Body of pancreas (tissue), 4 donors: Measurements from ENCODE around the gene SNRNP40. TPM values are rescaled to one million over a fixed set of nuclear protein-coding genes. Genes with fewer than 3 reads are reported as not detected.
"Not testable (repeated sequence)": the region's sequence is repeated elsewhere in the genome, so short reads cannot be mapped to it uniquely, and the experiment has no call there.

ENCODE experiments used
- ATAC-seq: fragments of 150-250 bp; one replicate; pipeline ENCODE4 v1.9.1; 2016
- DNase-seq, 4 donors: peaks; one replicate each; pipeline ENCODE4 v3.0.0-alpha.2; 2019
- H3K27ac ChIP-seq, 4 donors: fragments of 200-600 bp; sonication (generic); 1 replicate in 3 of 4; 2 replicates in 1 of 4; pipeline versions ENCODE4 v1.5.1 to v1.6.1; 2016 to 2019; ENCODE audit warnings: mild to moderate bottlenecking in 1 of 4, mixed read lengths in 1 of 4, moderate library complexity in 1 of 4
- H3K27me3 ChIP-seq, 2 donors: fragments of 200-600 bp; sonication (generic); one replicate each; pipeline ENCODE4 v1.6.0; 2016; ENCODE audit warnings: mild to moderate bottlenecking in 1 of 2
- H3K36me3 ChIP-seq, 2 donors: fragments of 200-600 bp; sonication (generic); replicated peaks in 1 of 2; 2 replicates each; pipeline ENCODE4 v1.5.1; 2016; ENCODE audit warnings: low read depth in 2 of 2; ENCODE audit not compliant: insufficient read depth in 1 of 2
- H3K4me1 ChIP-seq: fragments of 200-600 bp; sonication (generic); one replicate; pipeline ENCODE4 v1.6.0; 2016
- H3K4me3 ChIP-seq, 2 donors: fragments of 200-600 bp; sonication (generic); 1 replicate in 1 of 2; 2 replicates in 1 of 2; pipeline ENCODE4 v1.5.1; 2016 to 2019
- H3K9me3 ChIP-seq, 3 donors: fragments of 200-600 bp; sonication (generic); 1 replicate in 2 of 3; 2 replicates in 1 of 3; pipeline ENCODE4 v1.5.1; 2016
- POLR2A ChIP-seq, 3 donors: fragments of 450-650 bp; IDR thresholded peaks; one replicate each; pipeline ENCODE4 v1.6.1; 2016; ENCODE audit warnings: antibody characterized with exemption in 3 of 3, mild to moderate bottlenecking in 2 of 3
- WGBS, 2 donors: methylation state at CpG; one replicate each; pipeline ENCODE4 v1.1.5; 2017; 5-methylcytosine and 5-hydroxymethylcytosine counted together
- intact Hi-C: fragments of 100-400 bp; cut with DNase I; formaldehyde crosslinking; loops from one replicate; pipeline ENCODE4 v1.15.1; 2023
- total RNA-seq, 2 donors: library from RNA; depleted of rRNA; stranded (reverse); fragments of >200 nt; gene quantifications; one replicate each; pipeline ENCODE4 v1.1.0, GENCODE V29; 2016
- TF ChIP-seq, protein P1 (sequence below), 7 experiments: fragments of 450-650 bp in 4 of 7; fragments of 200-600 bp in 3 of 7; sonication (generic) in 3 of 7; IDR thresholded peaks; one replicate each; pipeline ENCODE4 v1.5.1; 2016 to 2019; ENCODE audit warnings: antibody characterized with exemption in 7 of 7

Gene SNRNP40
- total RNA-seq, 2 donors from 2014 or later: 12.7 to 28.7 TPM

DNA sequence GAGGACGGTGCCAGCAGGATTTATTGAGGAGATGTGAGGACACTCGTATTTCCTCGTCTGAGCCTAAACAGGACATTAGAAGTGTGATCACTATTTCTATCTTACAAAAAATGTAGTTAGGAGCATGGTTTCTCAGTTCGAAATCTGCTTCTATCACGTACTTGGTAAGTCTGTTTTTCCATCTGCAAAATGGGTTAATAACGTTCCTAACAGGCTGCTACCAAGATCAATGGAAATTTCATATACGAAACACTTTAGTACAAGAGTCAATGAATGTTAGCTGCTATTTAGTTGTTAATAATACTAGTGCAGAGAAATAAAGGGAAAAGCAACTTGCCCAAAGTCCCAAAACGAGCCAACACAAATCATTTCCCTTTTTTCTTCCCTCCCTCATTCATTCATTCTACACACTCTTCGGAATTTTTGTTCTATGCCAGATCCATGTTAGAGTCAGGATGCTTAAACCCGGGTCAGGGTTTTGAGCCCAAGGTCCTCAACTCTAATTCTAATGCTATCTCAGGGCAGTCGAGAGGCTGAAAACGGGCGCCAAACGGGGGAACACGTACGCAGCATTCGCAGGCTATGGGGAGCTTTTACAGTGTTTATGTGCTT lies 608 bp downstream of the SNRNP40 start:
- 11 to 15% methylated on average over 17 of the region's 17 CpGs for WGBS, 2 donors
- TF ChIP-seq, protein P1, sequence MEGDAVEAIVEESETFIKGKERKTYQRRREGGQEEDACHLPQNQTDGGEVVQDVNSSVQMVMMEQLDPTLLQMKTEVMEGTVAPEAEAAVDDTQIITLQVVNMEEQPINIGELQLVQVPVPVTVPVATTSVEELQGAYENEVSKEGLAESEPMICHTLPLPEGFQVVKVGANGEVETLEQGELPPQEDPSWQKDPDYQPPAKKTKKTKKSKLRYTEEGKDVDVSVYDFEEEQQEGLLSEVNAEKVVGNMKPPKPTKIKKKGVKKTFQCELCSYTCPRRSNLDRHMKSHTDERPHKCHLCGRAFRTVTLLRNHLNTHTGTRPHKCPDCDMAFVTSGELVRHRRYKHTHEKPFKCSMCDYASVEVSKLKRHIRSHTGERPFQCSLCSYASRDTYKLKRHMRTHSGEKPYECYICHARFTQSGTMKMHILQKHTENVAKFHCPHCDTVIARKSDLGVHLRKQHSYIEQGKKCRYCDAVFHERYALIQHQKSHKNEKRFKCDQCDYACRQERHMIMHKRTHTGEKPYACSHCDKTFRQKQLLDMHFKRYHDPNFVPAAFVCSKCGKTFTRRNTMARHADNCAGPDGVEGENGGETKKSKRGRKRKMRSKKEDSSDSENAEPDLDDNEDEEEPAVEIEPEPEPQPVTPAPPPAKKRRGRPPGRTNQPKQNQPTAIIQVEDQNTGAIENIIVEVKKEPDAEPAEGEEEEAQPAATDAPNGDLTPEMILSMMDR (IDR thresholded peaks at IDR 0.05): no peak
- no peak for TF ChIP-seq POLR2A (IDR thresholded peaks at IDR 0.05)
- H3K27ac ChIP-seq: peak overlapping the region; percentile 72 to 87 (median 80)
- no peak for DNase-seq
- peak overlapping the region; percentile 89 for H3K4me3 ChIP-seq
- intact Hi-C loops: no loop called here
- ATAC-seq: no peak
- H3K4me1 ChIP-seq: peaks cover 25% of the 10 kb centered on the region
- no peaks in the 10 kb centered on the region for H3K27me3 ChIP-seq
- no peaks in the 10 kb centered on the region for H3K9me3 ChIP-seq
- peaks cover 0 to 5% of the 10 kb centered on the region in 2 donors for H3K36me3 ChIP-seq

DNA sequence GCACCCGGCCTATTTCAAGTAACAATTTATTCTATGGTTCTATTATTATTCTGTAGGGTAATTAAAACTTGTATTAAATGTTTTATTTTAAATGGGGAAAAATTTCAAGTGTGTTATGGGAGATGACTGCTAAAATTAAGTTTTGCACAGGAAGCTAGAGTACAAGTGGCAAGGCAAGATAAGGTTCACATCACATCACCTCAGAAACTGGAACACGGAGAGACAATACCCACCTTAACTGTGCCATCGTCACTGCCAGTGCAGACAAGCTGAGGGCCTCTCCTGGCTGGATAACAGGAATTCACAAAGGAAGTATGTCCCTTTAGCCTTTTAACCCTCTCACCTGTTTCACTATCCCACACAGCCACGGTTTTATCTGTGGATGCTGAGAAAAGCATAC lies 7.6 kb downstream of the SNRNP40 start:
- Histone ChIP-seq H3K36me3 (peaks cover 0 to 25% of the 10 kb centered on the region in 2 donors), H3K27me3 (no peaks in the 10 kb centered on the region), H3K27ac (no peak overlapping the region), H3K4me3 (no peak overlapping the region), H3K9me3 (no peaks in the 10 kb centered on the region), H3K4me1 (no peaks in the 10 kb centered on the region)
- no peak for DNase-seq
- WGBS, 2 donors: 74 to 80% methylated on average over 4 of the region's 4 CpGs
- no peak for ATAC-seq
- intact Hi-C loops: no loop called here
- TF ChIP-seq POLR2A (IDR thresholded peaks at IDR 0.05): no peak
- TF ChIP-seq, protein P1 (IDR thresholded peaks at IDR 0.05): no peak

DNA sequence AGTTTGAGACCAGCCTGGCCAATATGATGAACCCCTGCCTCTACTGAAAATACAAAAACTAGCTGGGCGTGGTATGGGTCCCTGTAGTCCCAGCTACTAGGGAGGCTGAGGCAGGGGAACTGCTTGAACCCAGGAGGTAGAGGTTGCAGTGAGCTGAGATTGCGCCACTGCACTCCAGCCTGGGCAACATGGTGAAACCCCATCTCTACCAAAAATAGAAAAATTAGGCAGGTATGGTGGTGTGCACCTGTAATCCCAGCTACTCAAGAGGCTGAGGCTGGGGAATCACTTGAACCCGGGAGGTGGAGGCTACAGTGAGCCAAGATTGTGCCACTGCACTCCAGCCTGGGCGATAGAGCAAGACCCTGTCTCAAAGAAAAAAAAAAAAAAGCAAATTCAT lies 8.8 kb downstream of the SNRNP40 start:
- H3K9me3 ChIP-seq, intact Hi-C loops, ATAC-seq, H3K4me1 ChIP-seq, H3K4me3 ChIP-seq, DNase-seq, H3K27ac ChIP-seq, H3K27me3 ChIP-seq: not testable (repeated sequence)
- peaks cover 0 to 25% of the 10 kb centered on the region in 2 donors for H3K36me3 ChIP-seq
- WGBS, 2 donors: 95 to 97% methylated on average over 4 of the region's 4 CpGs

DNA sequence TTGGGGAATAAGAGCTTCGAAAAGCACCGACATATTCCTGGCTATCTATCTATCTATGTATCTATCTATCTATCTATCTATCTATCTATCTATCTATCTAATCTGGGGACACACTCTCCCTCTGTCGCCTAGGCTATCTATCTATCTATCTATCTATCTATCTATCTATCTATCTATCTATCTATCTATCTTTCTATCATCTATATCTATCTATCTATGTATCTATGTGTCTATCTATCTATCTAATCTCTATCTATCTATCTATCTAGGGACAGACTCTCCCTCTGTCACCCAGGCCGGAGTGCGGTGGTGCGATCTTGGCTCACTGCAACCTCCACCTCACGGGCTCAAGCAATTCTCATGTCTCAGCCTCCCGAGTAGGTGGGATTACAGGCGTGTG lies 14.2 kb downstream of the SNRNP40 start:
- H3K36me3 ChIP-seq: peaks cover 0 to 13% of the 10 kb centered on the region in 2 donors
- H3K9me3 ChIP-seq, H3K27me3 ChIP-seq, intact Hi-C loops, ATAC-seq, H3K27ac ChIP-seq, DNase-seq, H3K4me1 ChIP-seq, H3K4me3 ChIP-seq: not testable (repeated sequence)
- WGBS, 2 donors: 89 to 93% methylated on average over 9 of the region's 9 CpGs

DNA sequence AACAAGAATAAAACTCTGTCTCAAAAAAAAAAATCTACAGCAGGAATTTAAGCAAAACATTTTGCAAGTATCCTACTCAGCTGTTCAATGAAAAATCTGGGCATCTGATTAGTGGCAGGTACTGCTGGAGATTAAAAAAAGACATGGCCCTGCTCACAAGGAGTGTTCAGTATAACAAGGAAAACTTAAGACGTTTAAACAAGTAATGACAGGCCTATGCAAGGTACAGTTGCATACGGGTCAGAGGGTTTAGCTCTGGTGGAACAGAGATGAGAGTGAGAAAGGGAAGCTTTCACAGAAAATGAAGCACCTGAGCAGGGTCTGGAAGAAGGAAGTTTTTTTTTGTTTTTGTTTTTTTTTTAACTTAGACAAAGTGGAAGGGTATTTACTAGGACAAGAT lies 23.0 kb downstream of the SNRNP40 start:
- H3K4me3 ChIP-seq: no peak overlapping the region
- intact Hi-C loops: no loop called here
- no peaks in the 10 kb centered on the region for H3K27me3 ChIP-seq
- TF ChIP-seq POLR2A (IDR thresholded peaks at IDR 0.05): no peak
- TF ChIP-seq, protein P1 (IDR thresholded peaks at IDR 0.05): no peak
- 82 to 90% methylated on average over 2 of the region's 2 CpGs for WGBS, 2 donors
- no peak overlapping the region for H3K27ac ChIP-seq
- no peak for ATAC-seq
- H3K36me3 ChIP-seq: peaks cover 0 to 11% of the 10 kb centered on the region in 2 donors
- no peaks in the 10 kb centered on the region for H3K4me1 ChIP-seq
- no peaks in the 10 kb centered on the region for H3K9me3 ChIP-seq
- DNase-seq: no peak

- Histone ChIP-seq H3K27me3 (no peaks in the 10 kb centered on the region), H3K4me1 (no peaks in the 10 kb centered on the region), H3K4me3 (no peak overlapping the region), H3K36me3 (peaks cover 0 to 12% of the 10 kb centered on the region in 2 donors), H3K27ac (no peak overlapping the region), H3K9me3 (no peaks in the 10 kb centered on the region)
- DNase-seq (no peak), ATAC-seq (no peak)
- WGBS, 2 donors: 80 to 81% methylated on average over 3 of the region's 3 CpGs
- intact Hi-C loops: no loop called here
- TF ChIP-seq, protein P1 (IDR thresholded peaks at IDR 0.05): no peak
- no peak for TF ChIP-seq POLR2A (IDR thresholded peaks at IDR 0.05)
Measured at GRCh38 chr1:31272369-31272768, 24.2 kb downstream of the SNRNP40 start.
